Erythroblast (primary cell): Measurements from ENCODE around the gene BRCA1.

Source experiments
- GATA1 ChIP-seq: IDR thresholded peaks from 2 replicates; pipeline ENCODE4 v1.6.1; 2011; ENCODE audit warnings: low read depth, mild to moderate bottlenecking, control low read depth, low read length, moderate library complexity
- POLR2A ChIP-seq: IDR thresholded peaks from 2 replicates; pipeline ENCODE4 v1.6.1; 2011; ENCODE audit warnings: mild to moderate bottlenecking, low read length

GRCh38 chr17:43062984-43063638 is 62.1 kb downstream of the BRCA1 start:
- TF ChIP-seq POLR2A (no peak), GATA1 (no peak)
